Brain pericyte (primary cell): ENCODE results near the gene DGUOK.
"Not testable (repeated sequence)": the region's sequence is repeated elsewhere in the genome, so short reads cannot be mapped to it uniquely, and the experiment has no call there.

ENCODE experiments used
- DNase-seq: peaks from one replicate; pipeline ENCODE4 v3.0.0-alpha.2; 2012; ENCODE audit warnings: low read depth, low spot score

DGUOK gene

GRCh38 chr2:73920577-73921545 is 5.8 kb upstream of the DGUOK start:
- no peak for DNase-seq

GRCh38 chr2:73921581-73921980 is 5.1 kb upstream of the DGUOK start:
- DNase-seq: no peak

GRCh38 chr2:73922681-73923080 is 4.0 kb upstream of the DGUOK start:
- no peak for DNase-seq

GRCh38 chr2:73925033-73925704 is 1.5 kb upstream of the DGUOK start:
- DNase-seq: no peak

GRCh38 chr2:73925853-73926492 is 707 bp upstream of the DGUOK start:
- no peak for DNase-seq

- no peak for DNase-seq
Observed at GRCh38 chr2:73927344-73927743, 664 bp downstream of the DGUOK start.

GRCh38 chr2:73928963-73929347 is 2.3 kb downstream of the DGUOK start:
- no peak for DNase-seq

- no peak for DNase-seq
Observed at GRCh38 chr2:73930386-73930785, 3.7 kb downstream of the DGUOK start.

- no peak for DNase-seq
Observed at GRCh38 chr2:73931531-73932500, 5.1 kb downstream of the DGUOK start.

GRCh38 chr2:73933194-73933593 is 6.5 kb downstream of the DGUOK start:
- DNase-seq: no peak

- no peak for DNase-seq
Observed at GRCh38 chr2:73935641-73936040, 9.0 kb downstream of the DGUOK start.

- DNase-seq: no peak
Observed at GRCh38 chr2:73937103-73937885, 10.6 kb downstream of the DGUOK start.

- no peak for DNase-seq
Observed at GRCh38 chr2:73937899-73938298, 11.2 kb downstream of the DGUOK start.

- no peak for DNase-seq
Observed at GRCh38 chr2:73938718-73939352, 12.2 kb downstream of the DGUOK start.

- no peak for DNase-seq
Observed at GRCh38 chr2:73939419-73939818, 12.7 kb downstream of the DGUOK start.

GRCh38 chr2:73940066-73940465 is 13.4 kb downstream of the DGUOK start:
- DNase-seq: not testable (repeated sequence)

GRCh38 chr2:73942664-73943063 is 16.0 kb downstream of the DGUOK start:
- no peak for DNase-seq

GRCh38 chr2:73944714-73945113 is 18.0 kb downstream of the DGUOK start:
- no peak for DNase-seq

- no peak for DNase-seq
Observed at GRCh38 chr2:73946215-73946614, 19.5 kb downstream of the DGUOK start.

GRCh38 chr2:73946666-73947065 is 20.0 kb downstream of the DGUOK start:
- DNase-seq: no peak
